RKO (cell line): Measurements from ENCODE around the gene CDRT4.
"Not testable (repeated sequence)": the region's sequence is repeated elsewhere in the genome, so short reads cannot be mapped to it uniquely, and the experiment has no call there.

Experiments used
- DNase-seq: peaks from one replicate; pipeline ENCODE4 v3.0.0-alpha.2; 2016; ENCODE audit warnings: low spot score

The CDRT4 gene

DNA sequence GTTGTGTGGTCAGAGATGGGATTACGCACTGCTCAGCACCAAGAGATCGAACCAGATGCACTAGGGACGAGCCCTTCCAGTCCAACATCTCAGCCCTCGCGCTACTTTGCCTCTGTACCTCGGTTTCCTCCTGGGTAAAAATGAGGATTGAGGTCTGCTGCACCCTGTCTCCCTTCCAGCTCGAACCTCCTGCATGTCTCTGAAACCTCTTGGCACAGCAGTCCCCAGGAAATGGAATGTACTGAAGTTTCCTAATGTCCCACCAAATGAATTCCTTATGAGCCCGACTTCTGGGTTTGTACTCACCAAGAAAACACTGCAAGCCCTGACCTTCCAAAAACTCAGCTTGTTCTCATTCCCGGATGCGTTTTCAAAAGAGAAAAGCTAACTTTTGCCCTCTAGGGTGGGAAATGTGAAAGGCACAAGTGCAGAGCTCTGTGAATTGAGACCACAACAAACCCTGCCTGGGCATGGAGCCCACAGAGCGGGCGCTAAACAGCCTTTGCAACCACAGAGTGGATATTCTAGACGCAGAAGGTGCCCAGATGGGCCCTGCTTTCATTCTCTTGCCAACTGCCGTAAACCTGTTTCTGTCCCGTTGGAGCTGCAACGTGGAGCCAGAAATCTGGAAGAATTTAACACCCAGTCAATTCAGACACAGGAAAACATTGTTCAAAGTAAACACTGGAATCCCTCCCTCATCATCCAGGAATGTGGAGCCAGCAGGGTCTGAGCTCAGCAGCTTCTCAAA lies 10.3 kb downstream of the CDRT4 start:
- DNase-seq = no peak

- DNase-seq = no peak
Observed at GRCh38 chr17:15456496-15456895, 10.9 kb downstream of the CDRT4 start.

- no peak for DNase-seq
Observed at GRCh38 chr17:15454346-15454745, 13.1 kb downstream of the CDRT4 start.

GRCh38 chr17:15453782-15454181 lies 13.6 kb downstream of the CDRT4 start:
- DNase-seq = no peak

DNA sequence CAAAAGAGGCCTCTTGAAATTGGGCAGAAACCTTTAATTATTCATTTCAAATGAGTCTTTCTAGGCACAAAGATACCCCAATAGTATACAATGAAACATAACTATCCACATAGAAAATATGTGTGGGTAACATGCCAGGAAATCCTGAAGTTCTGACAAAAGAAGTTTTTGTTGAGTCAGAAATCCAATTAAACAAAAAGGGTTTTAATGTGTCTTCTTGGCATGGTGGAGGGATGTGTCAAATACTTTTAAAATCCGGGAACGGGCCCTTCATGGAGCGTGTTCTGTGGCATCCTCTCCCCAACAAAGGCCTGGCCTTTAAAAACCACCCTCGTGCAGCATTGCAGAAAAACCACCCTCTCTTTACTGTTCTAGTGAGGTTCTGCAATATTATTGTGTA lies 14.2 kb downstream of the CDRT4 start:
- no peak for DNase-seq

- no peak for DNase-seq
Observed at GRCh38 chr17:15452746-15453145, 14.7 kb downstream of the CDRT4 start.

- no peak for DNase-seq
Observed at GRCh38 chr17:15451680-15452079, 15.7 kb downstream of the CDRT4 start.

DNA sequence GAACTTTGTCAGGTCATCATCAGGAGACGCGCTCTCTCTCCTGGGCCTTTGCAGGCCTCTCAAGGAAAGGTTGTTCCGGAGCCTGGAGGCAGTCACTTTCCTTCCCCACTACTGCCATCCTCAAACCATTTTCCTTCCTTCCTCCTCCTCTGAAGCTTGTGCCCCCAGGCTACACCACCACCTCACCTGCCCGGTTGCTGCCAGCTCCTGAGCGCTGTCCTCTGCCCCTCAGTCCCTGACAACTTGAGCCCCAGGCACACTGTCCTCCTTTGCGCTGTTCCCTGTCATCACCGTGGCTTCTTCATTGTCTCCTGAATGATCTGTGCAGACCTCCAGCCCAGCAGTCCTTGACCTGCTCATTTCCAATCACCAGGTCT lies 18.9 kb downstream of the CDRT4 start:
- no peak for DNase-seq

- no peak for DNase-seq
Observed at GRCh38 chr17:15447928-15448579, 19.4 kb downstream of the CDRT4 start.

- no peak for DNase-seq
Observed at GRCh38 chr17:15446036-15446435, 21.4 kb downstream of the CDRT4 start.

DNA sequence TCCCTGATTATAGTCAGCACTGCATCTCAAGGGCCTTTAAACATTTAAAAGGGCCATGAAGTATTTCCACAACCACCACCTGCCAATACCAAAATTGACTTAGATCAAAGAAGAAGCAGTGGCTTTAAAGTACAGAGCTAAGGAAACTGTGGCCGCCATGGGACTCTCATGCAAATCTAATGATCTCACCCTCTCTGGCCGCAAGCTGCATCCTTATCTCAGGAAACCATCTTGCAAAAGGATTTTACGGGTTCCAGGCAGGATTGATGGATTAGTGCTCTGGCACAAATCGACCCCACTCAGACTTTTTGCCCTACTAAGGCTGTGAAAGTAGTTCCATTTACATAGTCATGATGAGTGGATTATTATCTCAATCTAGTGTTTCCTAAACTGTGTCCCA lies 22.6 kb downstream of the CDRT4 start:
- no peak for DNase-seq

DNA sequence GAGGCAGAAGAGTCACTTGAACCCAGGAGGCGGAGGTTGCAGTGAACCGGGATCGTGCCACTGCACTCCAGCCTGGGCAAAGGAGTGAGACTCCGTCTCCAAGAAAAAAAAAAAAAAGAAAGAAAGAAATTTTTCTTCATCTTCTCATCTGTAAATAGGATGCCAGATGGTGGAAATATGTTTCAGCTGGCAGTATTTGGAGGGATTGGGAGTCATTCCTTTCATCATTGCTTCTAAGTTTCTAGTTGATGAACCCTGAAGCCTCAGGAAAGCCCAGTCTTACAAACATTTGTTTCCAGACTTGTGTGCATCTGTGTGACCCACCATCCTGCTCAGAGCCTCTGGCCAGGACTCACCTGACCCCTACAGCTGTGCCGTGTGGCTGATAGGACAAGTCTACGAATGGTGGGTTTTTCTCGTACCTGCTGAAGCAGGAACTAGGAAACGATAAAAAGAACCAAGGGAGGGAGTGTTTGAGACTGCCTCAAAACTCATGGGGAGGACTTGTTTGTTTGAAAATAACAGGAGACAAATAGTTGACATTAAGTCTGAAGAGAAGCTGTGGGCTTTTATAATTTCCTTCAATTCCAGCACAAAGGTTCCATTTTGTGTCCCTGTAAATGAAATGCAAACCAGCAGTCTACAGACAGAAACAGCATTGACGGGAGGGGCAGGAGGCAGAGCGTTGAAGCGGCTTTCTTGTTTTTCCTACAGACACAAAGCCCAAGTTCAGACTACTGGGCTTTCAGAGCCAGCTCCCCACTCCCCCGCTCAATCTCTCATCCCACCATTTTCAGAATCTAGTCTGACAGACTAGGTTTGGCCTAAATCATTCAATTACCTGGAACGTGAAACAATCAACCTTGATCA lies 24.9 kb downstream of the CDRT4 start:
- no peak for DNase-seq

GRCh38 chr17:15441315-15441714 lies 26.1 kb downstream of the CDRT4 start:
- DNase-seq = no peak

GRCh38 chr17:15440347-15440746 lies 27.1 kb downstream of the CDRT4 start:
- DNase-seq = no peak

- DNase-seq = not testable (repeated sequence)
Observed at GRCh38 chr17:15439205-15439985, 28.0 kb downstream of the CDRT4 start.

GRCh38 chr17:15438491-15439105 lies 28.8 kb downstream of the CDRT4 start:
- no peak for DNase-seq

- no peak for DNase-seq
Observed at GRCh38 chr17:15437303-15437635, 30.2 kb downstream of the CDRT4 start.

GRCh38 chr17:15436473-15437302 lies 30.7 kb downstream of the CDRT4 start:
- DNase-seq = peak; percentile 67

DNA sequence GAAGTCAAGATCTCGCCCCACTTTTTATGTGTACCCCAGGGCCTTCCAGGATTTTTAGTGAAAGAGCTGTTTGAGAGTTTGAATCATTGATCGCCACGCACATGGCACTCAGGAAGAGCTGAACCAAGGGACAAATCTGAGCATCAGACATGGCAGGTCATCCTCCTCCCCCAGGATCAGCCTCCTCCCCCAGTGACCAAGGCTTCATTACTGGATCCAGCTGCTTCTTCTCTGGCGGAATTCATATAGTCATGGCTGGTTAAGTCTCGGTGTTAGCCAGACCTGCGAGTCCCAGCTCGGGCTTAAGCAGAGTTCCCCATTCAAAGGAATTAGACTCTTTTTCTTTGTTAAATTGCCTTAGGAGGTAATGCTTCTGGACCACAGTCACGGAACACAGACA lies 32.5 kb downstream of the CDRT4 start:
- no peak for DNase-seq

- no peak for DNase-seq
Observed at GRCh38 chr17:15432807-15433611, 34.4 kb downstream of the CDRT4 start.
